ENCODE measurements around the gene ALPI.

DNA sequence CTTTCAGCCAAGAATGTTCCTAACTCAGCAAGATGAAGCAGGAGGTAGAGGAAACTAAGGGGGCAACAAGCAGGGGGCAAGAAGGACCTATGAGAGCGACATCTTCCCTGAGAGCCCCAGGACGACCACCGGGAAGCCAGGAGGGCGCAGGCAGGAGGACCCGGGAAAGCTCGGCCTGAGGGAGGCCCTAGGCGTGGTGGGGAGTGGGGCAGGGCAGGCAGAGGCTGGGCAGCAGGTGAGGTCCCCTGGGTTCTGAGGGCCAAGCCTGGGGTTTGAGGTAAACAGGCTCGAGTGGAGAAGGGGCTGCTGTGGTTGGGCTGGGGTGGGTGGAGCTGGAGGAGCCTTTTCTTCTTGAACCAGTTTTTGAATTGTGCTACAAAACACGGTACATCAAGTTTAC, 1.3 kb upstream of the ALPI start:
- TF ChIP-seq, protein P1, sequence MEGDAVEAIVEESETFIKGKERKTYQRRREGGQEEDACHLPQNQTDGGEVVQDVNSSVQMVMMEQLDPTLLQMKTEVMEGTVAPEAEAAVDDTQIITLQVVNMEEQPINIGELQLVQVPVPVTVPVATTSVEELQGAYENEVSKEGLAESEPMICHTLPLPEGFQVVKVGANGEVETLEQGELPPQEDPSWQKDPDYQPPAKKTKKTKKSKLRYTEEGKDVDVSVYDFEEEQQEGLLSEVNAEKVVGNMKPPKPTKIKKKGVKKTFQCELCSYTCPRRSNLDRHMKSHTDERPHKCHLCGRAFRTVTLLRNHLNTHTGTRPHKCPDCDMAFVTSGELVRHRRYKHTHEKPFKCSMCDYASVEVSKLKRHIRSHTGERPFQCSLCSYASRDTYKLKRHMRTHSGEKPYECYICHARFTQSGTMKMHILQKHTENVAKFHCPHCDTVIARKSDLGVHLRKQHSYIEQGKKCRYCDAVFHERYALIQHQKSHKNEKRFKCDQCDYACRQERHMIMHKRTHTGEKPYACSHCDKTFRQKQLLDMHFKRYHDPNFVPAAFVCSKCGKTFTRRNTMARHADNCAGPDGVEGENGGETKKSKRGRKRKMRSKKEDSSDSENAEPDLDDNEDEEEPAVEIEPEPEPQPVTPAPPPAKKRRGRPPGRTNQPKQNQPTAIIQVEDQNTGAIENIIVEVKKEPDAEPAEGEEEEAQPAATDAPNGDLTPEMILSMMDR (IDR thresholded peaks at IDR 0.05): no peak
- no peak for TF ChIP-seq EZH2 (IDR thresholded peaks at IDR 0.05)
- no peak for TF ChIP-seq EZH2phosphoT487 (IDR thresholded peaks at IDR 0.05)
